Measurements from ENCODE around the gene F2RL3. TPM values are rescaled to one million over a fixed set of nuclear protein-coding genes. Genes with fewer than 3 reads are reported as not detected.

F2RL3 gene
- total RNA-seq, 4 donors from 2014 or later = 2.5 to 6.5 (median 5.0) TPM

GRCh38 chr19:16869331-16869972 lies 19.3 kb upstream of the F2RL3 start:
- WGBS = 92% methylated on average over 25 of the region's 30 CpGs
- no peaks in the 10 kb centered on the region for H3K27me3 ChIP-seq
- H3K9me3 ChIP-seq = no peaks in the 10 kb centered on the region
- no peak overlapping the region for H3K4me3 ChIP-seq
- no peak for TF ChIP-seq CTCF (IDR thresholded peaks at IDR 0.05)
- TF ChIP-seq POLR2AphosphoS5 (IDR thresholded peaks at IDR 0.05) = no peak
- no peak for TF ChIP-seq POLR2A (IDR thresholded peaks at IDR 0.05; ENCODE audit: low read depth)
- TF ChIP-seq EP300 (IDR thresholded peaks at IDR 0.05) = no peak
- intact Hi-C loops (cut with DNase I) = no loop called here
- H3K4me1 ChIP-seq = peaks cover 12 to 24% (median 20%) of the 10 kb centered on the region in 4 donors
- peaks cover 76 to 96% (median 93%) of the 10 kb centered on the region in 4 donors for H3K36me3 ChIP-seq
- H3K27ac ChIP-seq (replicated peaks in 1 of 4) = no peak overlapping the region
- DNase-seq (ENCODE audit: extremely low spot score) = no peak

- no peak overlapping the region for H3K4me3 ChIP-seq
- peaks cover 63 to 84% (median 81%) of the 10 kb centered on the region in 4 donors for H3K36me3 ChIP-seq
- intact Hi-C loops (cut with DNase I) = no loop called here
- H3K27ac ChIP-seq (replicated peaks in 1 of 4) = peak overlapping the region in 3 of 4 donors; percentile 38 to 53 (median 48)
- 59% methylated on average over 7 of the region's 7 CpGs for WGBS
- DNase-seq (ENCODE audit: extremely low spot score) = no peak
- peaks cover 12 to 24% (median 21%) of the 10 kb centered on the region in 4 donors for H3K4me1 ChIP-seq
- no peak for TF ChIP-seq CTCF (IDR thresholded peaks at IDR 0.05)
- peak; percentile 26 to 56 for TF ChIP-seq POLR2AphosphoS5 (IDR thresholded peaks at IDR 0.05)
- no peaks in the 10 kb centered on the region for H3K27me3 ChIP-seq
- no peaks in the 10 kb centered on the region for H3K9me3 ChIP-seq
These were observed 16.9 kb upstream of the F2RL3 start for GRCh38 chr19:16871871-16872270.

GRCh38 chr19:16872728-16873127 lies 16.1 kb upstream of the F2RL3 start:
- Histone ChIP-seq H3K4me3 (no peak overlapping the region), H3K4me1 (peaks cover 12 to 27% (median 22%) of the 10 kb centered on the region in 4 donors), H3K9me3 (no peaks in the 10 kb centered on the region), H3K36me3 (peaks cover 63 to 84% (median 81%) of the 10 kb centered on the region in 4 donors), H3K27me3 (no peaks in the 10 kb centered on the region), H3K27ac (replicated peaks in 1 of 4) (peak overlapping the region in 3 of 4 donors; percentile 20 to 53 (median 38))
- intact Hi-C loops (cut with DNase I) = no loop called here
- 94% methylated on average over 15 of the region's 21 CpGs for WGBS
- TF ChIP-seq POLR2A (IDR thresholded peaks at IDR 0.05; ENCODE audit: low read depth) = no peak
- no peak for TF ChIP-seq EP300 (IDR thresholded peaks at IDR 0.05)
- TF ChIP-seq POLR2AphosphoS5 (IDR thresholded peaks at IDR 0.05) = no peak
- no peak for TF ChIP-seq CTCF (IDR thresholded peaks at IDR 0.05)
- no peak for DNase-seq (ENCODE audit: extremely low spot score)

GRCh38 chr19:16873594-16873993 lies 15.2 kb upstream of the F2RL3 start:
- Histone ChIP-seq H3K36me3 (peaks cover 64 to 84% (median 81%) of the 10 kb centered on the region in 4 donors), H3K27ac (replicated peaks in 1 of 4) (no peak overlapping the region)
- TF ChIP-seq EP300 (IDR thresholded peaks at IDR 0.05) (no peak), CTCF (IDR thresholded peaks at IDR 0.05) (no peak), POLR2AphosphoS5 (IDR thresholded peaks at IDR 0.05) (no peak), POLR2A (IDR thresholded peaks at IDR 0.05; ENCODE audit: low read depth) (no peak)

More at GRCh38 chr19:16873594-16873993, 15.2 kb upstream of the F2RL3 start:
- intact Hi-C loops (cut with DNase I) = no loop called here
- Histone ChIP-seq H3K27me3 (no peaks in the 10 kb centered on the region), H3K4me1 (peaks cover 12 to 27% (median 22%) of the 10 kb centered on the region in 4 donors), H3K9me3 (no peaks in the 10 kb centered on the region), H3K4me3 (no peak overlapping the region)
- WGBS = 81% methylated on average over 3 of the region's 3 CpGs
- no peak for DNase-seq (ENCODE audit: extremely low spot score)

Measured in esophagus muscularis mucosa (tissue), 4 donors.